H1 (cell line): ENCODE data around the gene MARS2. TPM values are rescaled to one million over a fixed set of nuclear protein-coding genes. Genes with fewer than 3 reads are reported as not detected.

ENCODE experiments used
- ASH2L ChIP-seq: fragments of 200-600, 300-600 bp; sonication (generic); IDR thresholded peaks from one replicate; pipeline ENCODE4 v1.7.1; 2017; ENCODE audit warnings: low read length
- ATF3 ChIP-seq: IDR thresholded peaks from 2 replicates; pipeline ENCODE4 v1.6.1; 2011; ENCODE audit warnings: low read depth, mild to moderate bottlenecking, low read length; ENCODE audit not compliant: insufficient read depth
- CBX5 ChIP-seq: fragments of 300-800, 300-1000 bp; sonication (generic); IDR thresholded peaks from 2 replicates; pipeline ENCODE4 v1.7.1; 2016; ENCODE audit warnings: antibody characterized with exemption, low read length, low read depth
- CHD1 ChIP-seq: IDR thresholded peaks from 2 replicates; pipeline ENCODE4 v1.6.1; 2012; ENCODE audit warnings: low read depth, low read length, improper control_type of control experiment
- CTCF ChIP-seq, 3 experiments: IDR thresholded peaks; 1 replicate in 2 of 3; 2 replicates in 1 of 3; pipeline versions ENCODE4 v1.5.1 to v1.6.1; 2011; ENCODE audit warnings: low read length in 3 of 3, mild to moderate bottlenecking in 3 of 3, inconsistent platforms in 2 of 3, low read depth in 1 of 3, moderate library complexity in 1 of 3; ENCODE audit not compliant: insufficient read depth in 1 of 3; ENCODE audit errors: control extremely low read depth in 1 of 3
- FOSL1 ChIP-seq: IDR thresholded peaks from 2 replicates; pipeline ENCODE4 v1.6.1; 2011; ENCODE audit warnings: mild to moderate bottlenecking, low read depth, low read length, moderate library complexity; ENCODE audit not compliant: insufficient read depth
- GABPA ChIP-seq: IDR thresholded peaks from 2 replicates; pipeline ENCODE4 v1.6.1; 2011; ENCODE audit warnings: mild to moderate bottlenecking, low read length, moderate library complexity, borderline replicate concordance; ENCODE audit not compliant: insufficient read depth
- HDAC6 ChIP-seq: IDR thresholded peaks from one replicate; pipeline ENCODE4 v1.7.1; 2012; ENCODE audit warnings: low read depth, mild to moderate bottlenecking, inconsistent platforms, low read length, moderate library complexity
- JUN ChIP-seq: IDR thresholded peaks from 2 replicates; pipeline ENCODE4 v1.6.1; 2011; ENCODE audit warnings: low read depth, mild to moderate bottlenecking, improper control_type of control experiment, low read length
- NANOG ChIP-seq: IDR thresholded peaks from 2 replicates; pipeline ENCODE4 v1.6.1; 2011; ENCODE audit warnings: low read length, low read depth, mild to moderate bottlenecking, inconsistent platforms; ENCODE audit not compliant: insufficient read depth, poor library complexity, severe bottlenecking
- POU5F1 ChIP-seq: IDR thresholded peaks from 2 replicates; pipeline ENCODE4 v1.6.1; 2011; ENCODE audit warnings: low read depth, mild to moderate bottlenecking, low read length, moderate library complexity
- RAD21 ChIP-seq, 2 experiments: IDR thresholded peaks in 1 of 2; conservative IDR thresholded peaks in 1 of 2; 2 replicates each; pipeline ENCODE4 v1.6.1; 2011; ENCODE audit warnings: low read depth in 2 of 2, low read length in 2 of 2, improper control_type of control experiment in 1 of 2, inconsistent platforms in 1 of 2, mild to moderate bottlenecking in 1 of 2, moderate library complexity in 1 of 2
- RXRA ChIP-seq: IDR thresholded peaks from 2 replicates; pipeline ENCODE4 v1.6.1; 2011; ENCODE audit warnings: low read depth, mild to moderate bottlenecking, low read length, moderate library complexity; ENCODE audit not compliant: insufficient read depth
- SP2 ChIP-seq: IDR thresholded peaks from 2 replicates; pipeline ENCODE4 v1.6.1; 2012; ENCODE audit warnings: mild to moderate bottlenecking, low read length, inconsistent platforms
- SP4 ChIP-seq: IDR thresholded peaks from 2 replicates; pipeline ENCODE4 v1.6.1; 2012; ENCODE audit warnings: low read length, inconsistent platforms
- TBP ChIP-seq: IDR thresholded peaks from 2 replicates; pipeline ENCODE4 v1.6.1; 2011; ENCODE audit warnings: low read depth, low read length, improper control_type of control experiment
- YY1 ChIP-seq: IDR thresholded peaks from 2 replicates; pipeline ENCODE4 v1.6.1; 2011; ENCODE audit warnings: low read depth, mild to moderate bottlenecking, low read length
- polyA plus RNA-seq, 7 experiments: library from polyadenylated mRNA; depleted of rRNA in 3 of 7; stranded (reverse) in 5 of 7; unstranded in 2 of 7; fragments of >200 nt in 5 of 7; fragments of 200-250 nt in 2 of 7; gene quantifications; 1 replicate in 5 of 7; 2 replicates in 1 of 7; 4 replicates in 1 of 7; pipeline versions ENCODE4 v1.2.1 to v1.2.3, GENCODE V29; 2011 to 2013; ENCODE audit warnings: missing spikeins in 2 of 7, mixed read lengths in 2 of 7
- total RNA-seq: library from RNA; stranded (reverse); fragmentation: NEBNext Ultra II Directional; extraction: Animal tissue kit (Norgen Biotek cat#: 25700); gene quantifications from 2 replicates; pipeline ENCODE4 v1.2.1, GENCODE V29; 2021
- TF ChIP-seq, protein P1 (sequence below): IDR thresholded peaks from 2 replicates; pipeline ENCODE4 v1.6.1; 2011; ENCODE audit warnings: low read length, improper control_type of control experiment
- TF ChIP-seq, protein P2 (sequence below): IDR thresholded peaks from 2 replicates; pipeline ENCODE4 v1.6.1; 2012; ENCODE audit warnings: inconsistent platforms

MARS2 gene
- total and polyA plus RNA-seq, 2 of the 8 experiments (the other 6 are each of a cell fraction or from before 2014, with no cell fraction given) = 15.7 to 27.2 TPM

GRCh38 chr2:197705121-197705911 is at the start of gene MARS2 (continued):
- TF ChIP-seq FOSL1 = no peak
- TF ChIP-seq POU5F1 = no peak
- TF ChIP-seq GABPA = no peak
- TF ChIP-seq RAD21 (IDR thresholded peaks at IDR 0.05 in 1 of 2, conservative IDR thresholded peaks at IDR 0.05 in 1 of 2; ENCODE audit: low read depth in 2 of 2, low read length in 2 of 2) = peak in 1 of 2 experiments; percentile 10; a peak in 2 of 4 replicates
- TF ChIP-seq ATF3 = 0 out of 2 replicates have a peak, but pooled peaks have one; percentile 50
- TF ChIP-seq, protein P1, sequence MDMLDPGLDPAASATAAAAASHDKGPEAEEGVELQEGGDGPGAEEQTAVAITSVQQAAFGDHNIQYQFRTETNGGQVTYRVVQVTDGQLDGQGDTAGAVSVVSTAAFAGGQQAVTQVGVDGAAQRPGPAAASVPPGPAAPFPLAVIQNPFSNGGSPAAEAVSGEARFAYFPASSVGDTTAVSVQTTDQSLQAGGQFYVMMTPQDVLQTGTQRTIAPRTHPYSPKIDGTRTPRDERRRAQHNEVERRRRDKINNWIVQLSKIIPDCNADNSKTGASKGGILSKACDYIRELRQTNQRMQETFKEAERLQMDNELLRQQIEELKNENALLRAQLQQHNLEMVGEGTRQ = peak; percentile 54; the same call in 1 of the 2 replicates
- TF ChIP-seq CBX5 = no peak
- no peak for TF ChIP-seq RXRA
- peak; percentile 82 for TF ChIP-seq YY1
- no peak for TF ChIP-seq SP4
- TF ChIP-seq SP2 = no peak
- TF ChIP-seq, protein P2, sequence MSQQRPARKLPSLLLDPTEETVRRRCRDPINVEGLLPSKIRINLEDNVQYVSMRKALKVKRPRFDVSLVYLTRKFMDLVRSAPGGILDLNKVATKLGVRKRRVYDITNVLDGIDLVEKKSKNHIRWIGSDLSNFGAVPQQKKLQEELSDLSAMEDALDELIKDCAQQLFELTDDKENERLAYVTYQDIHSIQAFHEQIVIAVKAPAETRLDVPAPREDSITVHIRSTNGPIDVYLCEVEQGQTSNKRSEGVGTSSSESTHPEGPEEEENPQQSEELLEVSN = peak; percentile 72; the same call in 1 of the 2 replicates
- no peak for TF ChIP-seq HDAC6
- TF ChIP-seq CTCF (IDR thresholded peaks at IDR 0.05; ENCODE audit: control extremely low read depth in 1 of 3, insufficient read depth in 1 of 3, low read depth in 1 of 3, low read length in 3 of 3) = no peak
- TF ChIP-seq ASH2L = peak; percentile 59
- TF ChIP-seq NANOG = no peak
- TF ChIP-seq CHD1 = no peak
- TF ChIP-seq JUN = no peak
- peak; percentile 58 for TF ChIP-seq TBP
